HG02884 (cell line): ENCODE results near the gene NEURL1.
"Not testable (repeated sequence)": the region's sequence is repeated elsewhere in the genome, so short reads cannot be mapped to it uniquely, and the experiment has no call there.

Experiments used
- ATAC-seq: cut with Tn5 transposase; IDR thresholded peaks from one replicate; pipeline ENCODE4 v1.9.1; 2021; ENCODE audit warnings: mild to moderate bottlenecking, moderate library complexity; ENCODE audit not compliant: unreplicated experiment

The NEURL1 gene

GRCh38 chr10:103493916-103494877 is 692 bp downstream of the NEURL1 start:
- no peak for ATAC-seq

GRCh38 chr10:103495321-103495720 is 1.8 kb downstream of the NEURL1 start:
- no peak for ATAC-seq

GRCh38 chr10:103497161-103497915 is 3.8 kb downstream of the NEURL1 start:
- ATAC-seq, result no peak

GRCh38 chr10:103498936-103499638 is 5.6 kb downstream of the NEURL1 start:
- no peak for ATAC-seq

GRCh38 chr10:103499881-103500280 is 6.4 kb downstream of the NEURL1 start:
- no peak for ATAC-seq

GRCh38 chr10:103500481-103500880 is 7.0 kb downstream of the NEURL1 start:
- no peak for ATAC-seq

- no peak for ATAC-seq
Observed at GRCh38 chr10:103501186-103501585, 7.7 kb downstream of the NEURL1 start.

- no peak for ATAC-seq
Observed at GRCh38 chr10:103502849-103503660, 9.6 kb downstream of the NEURL1 start.

GRCh38 chr10:103503777-103504176 is 10.3 kb downstream of the NEURL1 start:
- not testable (repeated sequence) for ATAC-seq

GRCh38 chr10:103504181-103504783 is 10.8 kb downstream of the NEURL1 start:
- no peak for ATAC-seq

- no peak for ATAC-seq
Observed at GRCh38 chr10:103506061-103506460, 12.6 kb downstream of the NEURL1 start.

GRCh38 chr10:103507235-103508191 is 14.0 kb downstream of the NEURL1 start:
- ATAC-seq, result no peak

GRCh38 chr10:103510046-103510685 is 16.7 kb downstream of the NEURL1 start:
- ATAC-seq, result no peak

GRCh38 chr10:103510791-103511752 is 17.6 kb downstream of the NEURL1 start:
- ATAC-seq, result no peak

GRCh38 chr10:103512166-103512565 is 18.7 kb downstream of the NEURL1 start:
- no peak for ATAC-seq

- no peak for ATAC-seq
Observed at GRCh38 chr10:103512591-103513379, 19.3 kb downstream of the NEURL1 start.
